ENCODE results near the gene ZNF451.

ZNF451 gene

DNA sequence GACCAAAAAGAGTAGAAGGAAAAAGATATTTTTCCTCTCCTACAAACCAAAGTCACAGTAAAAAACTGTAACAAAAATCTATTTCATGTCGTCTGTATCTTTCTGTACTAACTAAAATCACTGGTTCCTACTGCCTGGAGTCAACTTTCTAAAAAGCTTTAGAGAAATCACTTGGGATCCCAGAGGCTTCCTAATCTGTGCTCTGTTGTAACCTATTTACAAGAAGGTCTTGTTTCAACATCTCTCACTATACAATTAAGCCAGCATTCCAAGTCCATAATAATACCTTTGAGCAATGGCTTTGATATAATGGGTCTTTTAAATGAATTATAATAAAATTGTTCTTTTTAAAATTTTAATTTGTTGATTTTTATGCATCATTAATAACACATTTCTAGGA, 111.7 kb downstream of the ZNF451 start:
- in situ Hi-C loops (cut with HindIII; ENCODE audit: low sequenced_read_pairs) = no loop called here

DNA sequence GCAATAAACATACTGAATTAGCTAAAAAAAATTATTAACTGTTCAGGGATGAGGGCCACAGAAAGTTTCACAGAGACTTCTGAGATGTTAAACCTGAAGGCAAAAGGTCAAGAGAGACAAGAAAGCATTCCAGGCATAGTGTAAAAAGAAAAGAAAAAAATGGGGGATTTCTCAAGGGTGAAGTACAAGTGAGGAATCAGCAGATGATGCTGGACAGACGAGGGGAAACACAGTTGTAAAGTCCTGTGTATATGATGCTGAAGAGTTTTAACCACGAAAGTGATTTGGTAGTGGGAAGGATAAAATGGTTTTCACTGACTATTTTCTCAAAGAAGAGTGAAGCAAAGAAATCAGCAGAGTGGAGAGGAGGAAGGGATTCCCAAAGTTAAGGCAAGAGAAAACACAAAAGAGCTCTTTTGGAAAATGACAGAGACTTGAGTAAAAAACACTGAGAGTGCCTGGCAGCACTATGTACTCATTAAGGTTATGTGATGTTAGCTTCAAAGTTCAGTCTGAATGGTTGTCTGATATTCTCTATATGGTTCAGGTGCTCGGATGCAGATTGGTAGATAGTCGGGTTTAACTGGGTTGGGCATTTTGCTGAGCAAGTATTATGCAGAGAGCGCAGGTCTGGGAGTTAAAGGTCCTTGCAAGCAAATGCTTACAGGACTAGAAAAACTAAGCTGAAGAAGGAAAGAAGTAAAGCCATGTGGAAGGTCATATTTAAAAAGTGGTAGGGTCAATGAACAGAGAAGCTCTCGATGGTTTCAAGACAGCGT, 115.8 kb downstream of the ZNF451 start:
- in situ Hi-C loops (cut with HindIII; ENCODE audit: low sequenced_read_pairs) = no loop called here

DNA sequence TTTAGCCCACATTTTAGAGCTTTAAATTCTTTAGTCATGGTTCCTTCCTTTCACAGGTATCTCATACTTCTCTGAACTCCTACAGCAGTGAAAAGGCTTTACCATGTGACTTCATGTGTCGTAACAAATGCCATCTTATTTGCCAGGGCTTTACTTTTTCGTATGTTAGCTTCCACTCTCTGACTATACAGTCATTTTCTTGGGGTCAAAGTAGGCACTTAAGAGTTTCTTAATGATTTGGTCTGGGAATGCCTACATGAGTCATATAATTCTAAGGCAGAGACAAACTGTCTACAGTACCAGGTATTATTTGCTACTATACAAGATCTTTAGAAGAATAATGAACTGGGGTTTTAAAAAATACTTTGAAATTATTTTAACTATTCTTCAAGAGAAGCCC, 117.2 kb downstream of the ZNF451 start:
- in situ Hi-C loops (cut with HindIII; ENCODE audit: low sequenced_read_pairs) = no loop called here

DNA sequence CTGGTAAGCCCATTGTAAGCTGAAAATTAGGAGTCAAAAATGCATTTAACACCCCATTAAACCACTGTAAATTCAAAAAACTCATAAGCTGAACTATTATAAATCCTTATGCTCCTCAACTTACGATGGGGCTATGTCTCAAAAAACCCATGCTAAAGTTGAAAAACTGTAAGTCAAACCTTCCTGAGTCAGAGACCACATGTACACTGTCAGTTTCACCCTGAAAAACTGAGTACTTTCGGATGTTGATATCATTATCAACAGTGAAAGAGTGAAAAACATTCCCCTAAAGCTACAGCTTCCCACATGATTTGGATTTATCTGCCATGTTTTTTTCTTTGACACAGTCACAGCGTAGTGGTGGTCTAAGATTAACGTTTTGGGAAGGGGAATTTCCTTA, 117.9 kb downstream of the ZNF451 start:
- in situ Hi-C loops (cut with HindIII; ENCODE audit: low sequenced_read_pairs) = no loop called here

DNA sequence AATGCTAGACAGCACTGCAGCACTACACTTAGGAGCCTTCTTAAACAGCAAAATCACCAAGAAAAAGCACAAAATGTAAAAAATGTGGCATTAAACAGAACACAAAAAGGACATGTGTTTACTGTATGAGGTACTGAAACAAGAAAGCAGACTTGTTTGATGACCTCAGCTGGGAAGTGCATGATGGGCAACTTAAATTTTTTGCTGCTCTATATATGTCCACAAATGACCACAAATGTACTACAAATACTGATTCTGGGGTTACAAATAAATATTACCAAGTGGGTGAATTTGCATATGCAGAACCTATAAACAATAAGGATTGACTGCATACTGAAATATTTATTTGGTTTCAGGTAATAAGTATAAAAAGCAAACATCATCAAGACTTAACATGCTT, 119.0 kb downstream of the ZNF451 start:
- in situ Hi-C loops (cut with HindIII; ENCODE audit: low sequenced_read_pairs) = no loop called here

DNA sequence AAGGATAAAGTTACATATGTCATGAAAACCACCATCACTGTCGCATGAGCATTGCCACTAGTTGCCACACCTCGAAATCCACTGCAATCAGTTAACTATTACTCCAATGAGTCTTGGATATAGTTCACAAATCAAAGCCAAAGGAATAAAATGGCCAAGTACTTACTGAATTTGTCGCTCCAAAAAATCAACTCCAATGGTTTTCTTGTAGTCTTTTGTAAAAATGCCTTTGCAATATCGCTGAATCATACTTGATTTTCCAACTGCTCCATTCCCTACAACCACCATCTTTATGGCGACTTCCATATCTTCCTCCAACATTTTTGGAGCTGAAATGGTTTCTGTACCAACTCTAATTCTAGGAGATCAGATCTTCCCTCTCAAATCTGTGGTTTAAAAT, 120.1 kb downstream of the ZNF451 start:
- in situ Hi-C loops (cut with HindIII; ENCODE audit: low sequenced_read_pairs) = no loop called here

DNA sequence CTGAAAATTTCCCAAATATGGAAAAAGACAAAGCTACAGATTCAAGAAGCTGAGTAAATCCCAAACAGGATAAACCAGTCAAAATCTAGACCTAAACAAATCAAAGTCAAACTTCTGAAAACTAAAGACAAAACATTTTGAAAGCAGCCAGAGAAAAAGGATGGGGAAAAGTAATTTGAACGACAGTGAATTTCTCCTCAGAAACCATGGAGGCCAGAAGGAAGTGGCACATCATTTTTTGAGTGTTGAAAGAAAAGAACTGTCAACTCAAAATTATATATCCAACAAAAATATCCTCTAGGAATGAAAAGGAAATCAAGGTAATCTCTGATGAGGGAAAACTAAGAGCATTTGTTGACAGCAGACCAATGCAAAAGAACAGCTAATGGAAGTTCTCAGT, 125.3 kb downstream of the ZNF451 start:
- in situ Hi-C loops (cut with HindIII; ENCODE audit: low sequenced_read_pairs) = no loop called here

DNA sequence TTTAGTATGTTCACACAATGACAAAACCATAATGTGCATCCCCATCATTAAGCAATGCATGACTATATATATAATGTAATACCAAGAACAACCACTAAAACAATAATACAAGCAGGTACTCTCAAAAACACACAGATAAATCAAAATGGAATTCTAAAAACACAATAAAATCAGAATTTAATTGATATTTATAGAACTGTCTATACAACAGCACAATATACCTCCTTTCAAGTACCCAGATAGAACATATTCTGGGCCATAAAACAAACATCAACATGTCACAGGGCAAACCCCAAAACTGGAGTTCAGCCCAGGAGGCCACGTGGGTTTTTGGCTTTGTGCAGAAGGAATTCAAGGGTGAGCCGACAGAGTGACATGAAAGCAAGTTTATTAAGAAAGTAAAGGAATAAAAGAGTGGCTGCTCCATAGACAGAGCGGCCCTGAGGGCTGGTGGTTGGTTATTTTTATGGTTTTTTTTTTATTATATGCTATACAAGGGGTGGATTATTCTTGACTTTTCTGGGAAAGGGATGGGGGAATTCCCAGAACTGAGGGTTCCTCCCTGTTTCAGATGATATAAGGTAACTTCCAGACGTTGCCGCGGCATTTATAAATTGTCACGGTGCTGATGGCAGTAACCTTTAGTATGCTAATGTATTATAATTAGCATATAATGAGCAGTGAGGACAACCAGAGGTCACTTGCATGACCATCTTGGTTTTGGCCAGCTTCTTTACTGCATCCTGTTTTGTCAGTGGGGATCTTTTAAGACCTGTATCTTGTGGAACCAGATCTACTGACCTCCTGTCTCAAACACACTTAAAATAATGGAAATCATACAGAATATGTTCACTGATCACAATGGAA, 126.5 kb downstream of the ZNF451 start:
- in situ Hi-C loops (cut with HindIII; ENCODE audit: low sequenced_read_pairs) = no loop called here

DNA sequence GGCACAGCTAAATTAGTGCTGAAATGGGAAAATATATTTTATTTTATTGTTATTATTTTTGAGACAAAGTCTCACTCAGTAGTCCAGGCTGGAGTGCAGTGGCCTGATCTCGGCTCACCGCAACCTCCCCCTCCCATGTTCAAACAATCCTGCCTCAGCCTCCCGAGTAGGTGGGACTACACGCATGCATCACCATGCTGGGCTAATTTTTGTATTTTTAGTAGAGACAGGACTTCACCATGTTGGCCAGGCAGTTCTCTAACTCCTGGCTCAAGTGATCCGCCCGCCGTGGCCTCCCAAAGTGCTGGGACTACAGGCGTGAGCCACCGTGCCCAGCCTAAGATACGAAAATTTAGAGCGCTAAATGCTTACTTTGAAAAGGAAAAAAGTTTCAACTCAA, 127.3 kb downstream of the ZNF451 start:
- in situ Hi-C loops (cut with HindIII; ENCODE audit: low sequenced_read_pairs) = no loop called here

All from DLD1 (cell line).